ENCODE results near the gene BIRC5.
A peak's percentile ranks its signal among the peaks of the same experiment; 100 is the strongest.
"Not testable (repeated sequence)": the region's sequence is repeated elsewhere in the genome, so short reads cannot be mapped to it uniquely, and the experiment has no call there.

The BIRC5 gene

DNA sequence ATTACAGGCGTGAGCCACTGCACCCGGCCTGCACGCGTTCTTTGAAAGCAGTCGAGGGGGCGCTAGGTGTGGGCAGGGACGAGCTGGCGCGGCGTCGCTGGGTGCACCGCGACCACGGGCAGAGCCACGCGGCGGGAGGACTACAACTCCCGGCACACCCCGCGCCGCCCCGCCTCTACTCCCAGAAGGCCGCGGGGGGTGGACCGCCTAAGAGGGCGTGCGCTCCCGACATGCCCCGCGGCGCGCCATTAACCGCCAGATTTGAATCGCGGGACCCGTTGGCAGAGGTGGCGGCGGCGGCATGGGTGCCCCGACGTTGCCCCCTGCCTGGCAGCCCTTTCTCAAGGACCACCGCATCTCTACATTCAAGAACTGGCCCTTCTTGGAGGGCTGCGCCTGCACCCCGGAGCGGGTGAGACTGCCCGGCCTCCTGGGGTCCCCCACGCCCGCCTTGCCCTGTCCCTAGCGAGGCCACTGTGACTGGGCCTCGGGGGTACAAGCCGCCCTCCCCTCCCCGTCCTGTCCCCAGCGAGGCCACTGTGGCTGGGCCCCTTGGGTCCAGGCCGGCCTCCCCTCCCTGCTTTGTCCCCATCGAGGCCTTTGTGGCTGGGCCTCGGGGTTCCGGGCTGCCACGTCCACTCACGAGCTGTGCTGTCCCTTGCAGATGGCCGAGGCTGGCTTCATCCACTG is at the start of gene BIRC5:
Gene BIRC5 (plus strand): TSS at position 238 of the 690 bp plus-strand sequence. CDS start 64 bp downstream, at position 302.
- peak; percentile 92 for DNase-seq

- no peak for DNase-seq
These were observed 49.1 kb upstream of the BIRC5 start for GRCh38 chr17:78164748-78165607.

GRCh38 chr17:78166416-78166815 is 47.6 kb upstream of the BIRC5 start:
- DNase-seq: no peak

GRCh38 chr17:78168242-78168902 is 45.7 kb upstream of the BIRC5 start, which contains the start of gene SYNGR2:
Gene SYNGR2 (plus strand): TSS chr17:78168581. CDS start chr17:78168617, 36 bp downstream.
- DNase-seq: peak; percentile 90

GRCh38 chr17:78168903-78169793 is 44.9 kb upstream of the BIRC5 start:
- DNase-seq: no peak

GRCh38 chr17:78170692-78171590 is 43.1 kb upstream of the BIRC5 start:
- peak; percentile 14 for DNase-seq

DNA sequence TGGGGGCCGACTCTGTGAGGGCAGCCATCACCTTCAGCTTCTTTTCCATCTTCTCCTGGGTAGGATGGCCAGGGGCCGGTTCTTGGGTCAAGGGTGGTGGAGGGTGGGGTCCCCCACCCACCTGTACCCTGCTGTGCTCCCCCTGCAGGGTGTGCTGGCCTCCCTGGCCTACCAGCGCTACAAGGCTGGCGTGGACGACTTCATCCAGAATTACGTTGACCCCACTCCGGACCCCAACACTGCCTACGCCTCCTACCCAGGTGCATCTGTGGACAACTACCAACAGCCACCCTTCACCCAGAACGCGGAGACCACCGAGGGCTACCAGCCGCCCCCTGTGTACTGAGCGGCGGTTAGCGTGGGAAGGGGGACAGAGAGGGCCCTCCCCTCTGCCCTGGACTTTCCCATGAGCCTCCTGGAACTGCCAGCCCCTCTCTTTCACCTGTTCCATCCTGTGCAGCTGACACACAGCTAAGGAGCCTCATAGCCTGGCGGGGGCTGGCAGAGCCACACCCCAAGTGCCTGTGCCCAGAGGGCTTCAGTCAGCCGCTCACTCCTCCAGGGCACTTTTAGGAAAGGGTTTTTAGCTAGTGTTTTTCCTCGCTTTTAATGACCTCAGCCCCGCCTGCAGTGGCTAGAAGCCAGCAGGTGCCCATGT is 42.3 kb upstream of the BIRC5 start:
- not testable (repeated sequence) for DNase-seq

- DNase-seq: no peak
These were observed 41.6 kb upstream of the BIRC5 start for GRCh38 chr17:78172249-78173051.

- no peak for DNase-seq
These were observed 40.8 kb upstream of the BIRC5 start for GRCh38 chr17:78173097-78173715.

DNA sequence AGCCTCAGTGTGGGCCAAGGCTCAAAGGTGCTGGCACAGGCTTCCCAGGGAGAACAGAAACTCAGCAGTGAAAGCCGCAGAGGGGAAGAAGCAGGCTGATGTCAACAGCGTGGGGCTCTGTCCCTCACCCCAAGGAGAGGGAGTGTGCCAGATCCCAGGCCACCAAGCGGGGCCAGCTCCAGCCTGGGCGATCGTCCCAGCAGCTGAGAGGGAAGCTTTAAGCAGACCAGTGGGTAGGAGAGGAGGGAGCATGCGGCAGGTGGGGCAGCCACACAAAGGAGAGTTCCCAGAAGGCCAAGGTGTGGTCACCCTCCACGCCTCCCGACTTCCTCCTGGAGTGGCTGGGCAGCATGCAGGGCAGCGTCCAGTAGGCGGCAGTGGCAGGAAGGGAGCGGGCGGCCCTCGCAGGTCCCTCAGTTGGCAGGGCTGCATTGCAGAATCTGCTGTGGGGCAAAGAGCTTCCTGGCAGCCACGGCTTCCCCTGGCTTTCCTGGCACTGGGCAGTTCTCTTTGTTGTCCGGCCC is 39.6 kb upstream of the BIRC5 start:
- no peak for DNase-seq

DNA sequence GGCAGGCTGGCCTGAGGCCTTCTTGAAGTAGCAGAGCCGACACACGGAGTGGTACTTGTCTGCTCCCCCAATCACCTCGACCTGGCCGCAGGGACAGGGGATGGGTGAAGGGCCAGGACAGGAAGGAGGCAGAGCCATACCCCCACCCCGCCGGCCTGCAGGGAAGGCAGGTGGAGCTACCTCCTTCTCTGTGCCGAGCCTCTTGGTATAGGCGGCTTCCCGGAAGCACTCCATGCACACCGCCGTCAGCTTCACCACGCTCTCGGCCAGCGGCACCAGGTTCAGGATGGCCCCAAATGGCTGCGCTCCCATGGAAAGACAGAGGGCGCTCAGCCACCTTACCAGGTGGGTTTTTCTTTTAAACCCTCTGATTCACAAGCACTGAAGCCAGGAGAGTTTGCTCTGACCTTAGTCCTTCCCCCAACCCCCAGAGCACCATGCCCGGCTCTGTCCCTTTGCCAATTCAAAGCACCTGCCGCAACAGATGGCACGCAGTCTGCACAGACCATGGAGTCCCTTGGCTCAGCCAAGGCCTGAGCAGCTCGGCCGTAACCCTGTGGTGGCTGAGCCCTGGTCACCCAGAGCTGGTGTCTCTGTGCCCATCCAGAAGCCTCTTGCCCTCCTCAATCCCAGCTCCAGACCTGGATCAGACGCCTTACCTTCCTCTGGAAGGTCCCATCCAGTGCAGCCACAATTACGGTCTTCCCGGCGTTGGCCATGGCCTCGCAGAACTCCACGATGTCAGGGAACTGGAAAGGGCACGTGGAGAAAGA is 39.0 kb upstream of the BIRC5 start:
- DNase-seq: no peak

DNA sequence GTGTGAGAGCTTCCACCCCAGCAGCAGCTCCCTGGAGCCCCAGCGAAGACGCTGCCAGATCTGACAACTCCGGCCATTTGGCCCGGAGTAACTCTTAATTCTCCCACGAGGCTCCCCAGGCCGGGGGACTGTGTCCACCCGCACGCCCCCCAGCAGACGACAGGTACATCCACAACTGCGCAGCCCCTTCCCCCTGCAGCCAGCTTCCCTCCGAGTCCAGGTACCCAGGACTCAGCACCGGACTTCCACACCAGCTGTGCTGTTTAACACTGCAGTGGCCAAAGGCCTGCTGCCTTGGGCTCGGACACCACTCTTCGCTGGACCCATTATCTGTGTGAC is 38.4 kb upstream of the BIRC5 start:
- no peak for DNase-seq

DNA sequence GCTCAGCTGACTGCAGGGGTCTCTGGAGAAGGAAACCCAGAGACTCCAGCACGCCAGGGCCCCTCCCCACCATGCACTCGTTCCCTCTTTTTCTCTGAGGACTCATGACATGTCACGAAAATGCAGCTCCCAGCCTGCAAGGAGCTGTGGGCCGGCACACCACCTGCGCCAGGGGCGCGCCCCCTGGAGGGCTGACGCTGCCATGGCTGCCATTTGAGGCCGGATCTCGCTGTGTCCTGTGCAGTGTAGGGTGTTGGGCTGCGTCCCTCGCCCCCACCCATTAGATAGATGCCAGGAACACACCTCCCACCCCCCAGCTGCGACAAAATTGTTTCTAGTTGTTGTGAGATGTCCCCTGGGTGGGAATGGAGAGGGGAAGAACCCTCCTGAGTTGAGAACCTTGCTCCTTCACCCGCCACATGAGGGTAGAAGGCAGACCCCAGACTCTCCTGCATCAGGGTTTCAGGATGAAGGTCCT is 37.5 kb upstream of the BIRC5 start:
- DNase-seq: peak; percentile 79

GRCh38 chr17:78179372-78179771 is 34.7 kb upstream of the BIRC5 start:
- no peak for DNase-seq

- DNase-seq: no peak
These were observed 34.0 kb upstream of the BIRC5 start for GRCh38 chr17:78180083-78180482.

DNA sequence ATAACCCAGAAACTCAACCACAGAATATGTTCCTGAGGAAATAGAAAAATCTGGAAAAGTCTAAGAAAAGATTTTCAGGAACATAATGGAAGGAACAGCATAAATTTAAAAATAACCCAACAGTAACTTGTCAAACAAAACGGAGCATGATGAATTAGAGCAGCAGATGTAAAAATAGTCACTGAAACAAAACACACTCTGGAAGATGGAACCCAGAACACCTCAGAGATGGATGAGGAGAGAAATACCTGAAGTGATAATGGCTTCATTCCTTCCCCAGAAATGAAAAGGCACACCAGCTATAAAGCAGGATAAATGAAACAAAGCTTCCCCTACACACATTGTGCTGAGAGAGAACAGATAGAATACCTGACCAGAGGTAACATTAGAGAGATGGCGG is 33.5 kb upstream of the BIRC5 start:
- no peak for DNase-seq

GRCh38 chr17:78182504-78182903 is 31.5 kb upstream of the BIRC5 start:
- DNase-seq: no peak

DNA sequence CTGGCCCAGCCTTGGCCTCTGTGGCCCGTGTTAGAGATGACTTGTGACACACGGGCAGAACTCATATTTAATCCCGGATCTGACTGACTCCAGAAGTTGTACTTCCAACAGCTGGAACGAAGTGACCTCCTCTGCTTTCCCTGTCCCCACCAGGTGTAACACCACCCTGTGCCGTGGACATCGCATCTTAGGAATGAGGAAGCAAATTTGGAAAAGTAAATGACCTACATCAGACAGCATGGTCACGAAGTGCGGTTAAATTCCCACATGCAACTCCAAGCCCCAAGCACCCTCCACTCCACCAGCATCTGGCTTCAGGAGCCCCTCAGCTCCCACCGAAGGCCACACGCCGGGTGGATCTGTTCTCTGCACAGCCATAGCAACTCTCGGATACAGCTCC is 30.1 kb upstream of the BIRC5 start:
- no peak for DNase-seq

Measured in OCI-M1 (cell line).